DOHH2 (cell line): ENCODE measurements around the gene KIF13A.

Experiments used
- H3F3A ChIP-seq: fragments of 200-600 bp; sonication (generic), shearing (Covaris generic); 2 replicates; pipeline ENCODE4 v1.6.0; 2016; ENCODE audit warnings: antibody characterized with exemption, mild to moderate bottlenecking; ENCODE audit not compliant: control insufficient read depth, insufficient read depth
- H3K27ac ChIP-seq: fragments of 200-600 bp; sonication (generic); 2 replicates; pipeline ENCODE4 v1.5.1; 2014; ENCODE audit warnings: low read depth, mild to moderate bottlenecking, low read length, moderate library complexity
- H3K27me3 ChIP-seq: fragments of 200-600 bp; sonication (generic); 2 replicates; pipeline ENCODE4 v1.6.1; 2014; ENCODE audit warnings: mild to moderate bottlenecking, low read length, mixed read lengths; ENCODE audit not compliant: control insufficient read depth
- H3K36me3 ChIP-seq: fragments of 200-600 bp; sonication (generic); 2 replicates; pipeline ENCODE4 v1.6.1; 2014; ENCODE audit warnings: mild to moderate bottlenecking, low read length, moderate library complexity, mixed read lengths; ENCODE audit not compliant: control insufficient read depth
- H3K4me1 ChIP-seq: fragments of 200-600 bp; sonication (generic); 2 replicates; pipeline ENCODE4 v1.6.1; 2014; ENCODE audit warnings: mild to moderate bottlenecking, low read length, mixed read lengths; ENCODE audit not compliant: control insufficient read depth
- H3K4me2 ChIP-seq: fragments of 200-600 bp; sonication (generic); 2 replicates; pipeline ENCODE4 v1.6.0; 2014; ENCODE audit warnings: mild to moderate bottlenecking, low read length, moderate library complexity
- H3K4me3 ChIP-seq: fragments of 200-600 bp; sonication (generic); 2 replicates; pipeline ENCODE4 v1.5.1; 2014; ENCODE audit warnings: mild to moderate bottlenecking, low read length, mixed read lengths
- H3K79me2 ChIP-seq: fragments of 200-600 bp; sonication (generic); 2 replicates; pipeline ENCODE4 v1.6.1; 2014; ENCODE audit warnings: mild to moderate bottlenecking, low read length, mixed read lengths; ENCODE audit not compliant: control insufficient read depth
- H3K9me2 ChIP-seq: fragments of 200-600 bp; sonication (generic); replicated peaks from 2 replicates; pipeline ENCODE4 v1.6.1; 2014; ENCODE audit warnings: mild to moderate bottlenecking, low read length, mixed read lengths; ENCODE audit not compliant: control insufficient read depth
- H3K9me3 ChIP-seq: fragments of 200-600 bp; sonication (generic); 2 replicates; pipeline ENCODE4 v1.6.1; 2014; ENCODE audit warnings: antibody characterized with exemption, low read length, mixed read lengths; ENCODE audit not compliant: control insufficient read depth, insufficient read depth
- H4K20me1 ChIP-seq: fragments of 200-600 bp; sonication (generic); 2 replicates; pipeline ENCODE4 v1.6.0; 2014; ENCODE audit warnings: low read depth, mild to moderate bottlenecking, antibody characterized with exemption, low read length, moderate library complexity; ENCODE audit not compliant: control insufficient read depth, insufficient read depth
- CTCF ChIP-seq: fragments of 200-600 bp; sonication (generic); IDR thresholded peaks from one replicate; pipeline ENCODE4 v1.5.1; 2014; ENCODE audit warnings: antibody characterized with exemption, mild to moderate bottlenecking, low read depth, low read length; ENCODE audit not compliant: poor library complexity, severe bottlenecking
- EZH2phosphoT487 ChIP-seq: fragments of 200-600 bp; sonication (generic); IDR thresholded peaks from 2 replicates; pipeline ENCODE4 v1.6.1; 2017; ENCODE audit warnings: borderline replicate concordance, mild to moderate bottlenecking, antibody characterized with exemption, low read length, moderate library complexity, mixed read lengths

KIF13A gene

GRCh38 chr6:17744019-17744756 lies 243.2 kb downstream of the KIF13A start:
- Histone ChIP-seq H3K4me1 (peaks cover 15% of the 10 kb centered on the region), H3K36me3 (no peaks in the 10 kb centered on the region), H3F3A (no peaks in the 10 kb centered on the region), H3K4me3 (peak overlapping the region; percentile 32), H3K27me3 (no peaks in the 10 kb centered on the region), H3K27ac (peak overlapping the region; percentile 35), H4K20me1 (no peaks in the 10 kb centered on the region), H3K79me2 (no peaks in the 10 kb centered on the region), H3K4me2 (peak overlapping the region; percentile 59), H3K9me3 (no peaks in the 10 kb centered on the region), H3K9me2 (no peaks in the 10 kb centered on the region)
- TF ChIP-seq EZH2phosphoT487 (no peak), CTCF (no peak)

- 0 out of 2 replicates have a peak, but pooled peaks cover 3% of the 10 kb centered on the region for H3K9me3 ChIP-seq
- no peak overlapping the region for H3K27ac ChIP-seq
- H3K4me3 ChIP-seq: no peak overlapping the region
These were observed 245.9 kb downstream of the KIF13A start for GRCh38 chr6:17741507-17741906.

GRCh38 chr6:17740559-17741220 lies 246.7 kb downstream of the KIF13A start:
- no peak overlapping the region for H3K4me3 ChIP-seq
- H3K36me3 ChIP-seq: no peaks in the 10 kb centered on the region
- no peaks in the 10 kb centered on the region for H4K20me1 ChIP-seq
- no peaks in the 10 kb centered on the region for H3K9me2 ChIP-seq
- H3K4me2 ChIP-seq: no peak overlapping the region
- H3K27me3 ChIP-seq: 0 out of 2 replicates have a peak, but pooled peaks cover 2% of the 10 kb centered on the region
- H3K9me3 ChIP-seq: 0 out of 2 replicates have a peak, but pooled peaks cover 3% of the 10 kb centered on the region
- no peaks in the 10 kb centered on the region for H3F3A ChIP-seq
- no peaks in the 10 kb centered on the region for H3K79me2 ChIP-seq
- no peak overlapping the region for H3K27ac ChIP-seq
- peaks cover 15% of the 10 kb centered on the region for H3K4me1 ChIP-seq
- TF ChIP-seq EZH2phosphoT487 (no peak), CTCF (no peak)

More at GRCh38 chr6:17741507-17741906, 245.9 kb downstream of the KIF13A start:
- Histone ChIP-seq H3K79me2 (no peaks in the 10 kb centered on the region), H3K4me2 (no peak overlapping the region), H3K4me1 (peaks cover 15% of the 10 kb centered on the region), H3K9me2 (no peaks in the 10 kb centered on the region), H4K20me1 (no peaks in the 10 kb centered on the region), H3K27me3 (0 out of 2 replicates have a peak, but pooled peaks cover 2% of the 10 kb centered on the region), H3K36me3 (no peaks in the 10 kb centered on the region), H3F3A (no peaks in the 10 kb centered on the region)
- TF ChIP-seq EZH2phosphoT487 (no peak), CTCF (no peak)
